NT2/D1 (cell line): Measurements from ENCODE around the gene ZACN.

Experiments used
- DNase-seq: peaks from one replicate; pipeline ENCODE4 v3.0.0-alpha.2; 2011; ENCODE audit warnings: low read depth, low spot score
- H3K27me3 ChIP-seq: 2 replicates; pipeline ENCODE4 v1.6.0; 2011; ENCODE audit warnings: mild to moderate bottlenecking; ENCODE audit not compliant: insufficient read length, insufficient read depth
- H3K36me3 ChIP-seq: 2 replicates; pipeline ENCODE4 v1.6.1; 2011; ENCODE audit warnings: mild to moderate bottlenecking, low read length, mixed read lengths; ENCODE audit not compliant: insufficient read depth, insufficient read length
- H3K4me1 ChIP-seq: 2 replicates; pipeline ENCODE4 v1.5.1; 2011; ENCODE audit not compliant: insufficient read depth, insufficient read length
- H3K4me3 ChIP-seq: 2 replicates; pipeline ENCODE4 v1.5.1; 2011; ENCODE audit warnings: low read depth; ENCODE audit not compliant: insufficient read length
- H3K9ac ChIP-seq: 2 replicates; pipeline ENCODE4 v1.6.0; 2011; ENCODE audit warnings: low read depth; ENCODE audit not compliant: insufficient read length
- H3K9me3 ChIP-seq: 2 replicates; pipeline ENCODE4 v1.5.1; 2011; ENCODE audit warnings: mild to moderate bottlenecking, low read length; ENCODE audit not compliant: insufficient read depth
- SUZ12 ChIP-seq: IDR thresholded peaks from 2 replicates; pipeline ENCODE4 v1.6.1; 2011; ENCODE audit not compliant: insufficient read length, insufficient read depth; ENCODE audit errors: extremely low read depth
- YY1 ChIP-seq: IDR thresholded peaks from 2 replicates; pipeline ENCODE4 v1.6.1; 2011; ENCODE audit not compliant: insufficient read length, insufficient read depth
- ZNF274 ChIP-seq: IDR thresholded peaks from 2 replicates; pipeline ENCODE4 v1.6.1; 2011; ENCODE audit warnings: mild to moderate bottlenecking, low read depth, low read length

ZACN gene

DNA sequence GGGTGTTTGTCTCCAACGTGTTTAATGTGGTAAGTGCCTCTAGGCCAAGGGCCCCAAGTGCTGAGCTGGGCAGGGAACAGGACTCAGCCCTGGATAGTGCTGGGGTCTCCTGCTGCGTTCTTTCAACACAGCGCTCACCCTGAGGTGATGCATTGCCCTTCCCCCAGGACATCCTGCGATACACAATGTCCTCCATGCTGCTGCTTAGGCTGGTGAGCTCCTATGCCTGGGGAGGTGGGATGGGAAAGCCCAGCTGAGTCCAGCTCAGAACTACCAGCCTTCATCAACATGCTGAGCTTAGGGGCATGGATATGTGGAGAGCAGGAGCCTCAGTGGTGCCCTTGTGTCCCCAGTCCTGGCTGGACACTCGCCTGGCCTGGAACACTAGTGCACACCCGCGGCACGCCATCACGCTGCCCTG is 563 bp downstream of the ZACN start:
- Histone ChIP-seq H3K27me3 (peaks cover 28% of the 10 kb centered on the region), H3K36me3 (peaks cover 33% of the 10 kb centered on the region), H3K9ac (peak overlapping the region; percentile 79), H3K9me3 (no peaks in the 10 kb centered on the region), H3K4me1 (peaks cover 51% of the 10 kb centered on the region), H3K4me3 (peak overlapping the region; percentile 10)
- no peak for TF ChIP-seq SUZ12
- no peak for TF ChIP-seq ZNF274
- no peak for TF ChIP-seq YY1
- DNase-seq = no peak

DNA sequence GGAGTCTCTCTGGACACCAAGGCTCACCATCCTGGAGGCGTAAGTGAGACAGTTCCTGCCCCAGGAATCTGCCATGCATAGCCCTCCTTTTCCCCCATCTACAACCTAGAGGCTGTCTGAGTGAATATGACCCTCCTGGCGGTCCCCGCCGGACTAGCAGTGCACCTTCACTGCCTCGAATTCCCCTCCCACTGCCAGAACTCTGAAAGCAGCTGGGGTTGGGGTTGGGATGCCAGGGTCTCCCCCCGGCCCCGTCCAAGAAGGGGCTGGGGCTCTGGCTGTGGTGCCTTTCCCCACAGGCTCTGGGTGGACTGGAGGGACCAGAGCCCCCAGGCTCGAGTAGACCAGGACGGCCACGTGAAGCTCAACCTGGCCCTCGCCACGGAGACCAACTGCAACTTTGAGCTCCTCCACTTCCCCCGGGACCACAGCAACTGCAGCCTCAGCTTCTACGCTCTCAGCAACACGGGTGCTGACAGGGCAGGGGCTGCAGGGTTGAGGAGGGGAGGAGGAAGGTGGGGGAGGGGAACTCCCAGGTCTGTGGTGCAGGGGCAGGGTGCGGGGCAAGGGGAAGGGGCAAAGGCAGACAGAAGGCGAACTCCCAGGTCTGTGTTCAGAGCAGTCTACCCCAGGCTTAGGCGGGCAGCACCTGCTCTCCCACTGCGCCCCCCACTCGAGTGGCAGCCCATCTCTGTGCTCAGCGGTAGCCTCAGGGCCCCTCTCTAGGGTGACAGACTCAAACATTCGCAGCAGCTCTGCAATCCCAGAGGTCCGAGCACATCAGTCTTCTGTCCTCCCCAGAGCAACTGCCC is 1.2 kb downstream of the ZACN start:
- no peak for DNase-seq
- Histone ChIP-seq H3K4me3 (peak overlapping the region; percentile 10), H3K36me3 (peaks cover 39% of the 10 kb centered on the region), H3K27me3 (peaks cover 21% of the 10 kb centered on the region), H3K9me3 (no peaks in the 10 kb centered on the region), H3K4me1 (peaks cover 47% of the 10 kb centered on the region), H3K9ac (peak overlapping the region; percentile 79)
- TF ChIP-seq SUZ12 (no peak), YY1 (no peak), ZNF274 (no peak)

DNA sequence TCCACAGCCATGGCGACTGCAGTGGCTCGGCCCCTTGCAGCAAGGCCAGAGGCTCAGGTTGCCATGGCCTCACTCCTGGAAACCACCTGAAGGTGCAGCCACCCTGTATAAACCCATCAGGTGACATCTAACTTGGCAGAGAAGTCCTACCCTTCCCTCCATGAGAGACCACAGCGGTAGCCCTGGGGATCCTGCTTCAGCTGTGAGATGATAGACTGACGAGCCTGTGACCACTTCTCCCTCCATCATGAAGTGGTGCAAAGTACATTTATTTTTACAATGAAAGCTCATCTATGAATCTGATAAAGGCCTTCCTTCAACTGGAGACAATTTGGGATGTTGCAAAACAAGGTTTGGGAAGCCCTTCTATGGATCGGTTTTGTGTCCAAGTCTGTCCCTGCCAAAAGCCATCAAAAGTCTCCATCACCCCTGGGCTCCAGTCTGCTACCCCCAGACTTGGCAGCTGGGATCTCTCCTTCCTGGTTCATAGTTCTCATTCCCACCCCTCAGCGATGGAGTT is 1.8 kb downstream of the ZACN start:
- Histone ChIP-seq H3K4me3 (no peak overlapping the region), H3K36me3 (peaks cover 45% of the 10 kb centered on the region), H3K27me3 (peaks cover 15% of the 10 kb centered on the region), H3K4me1 (peaks cover 43% of the 10 kb centered on the region), H3K9me3 (no peaks in the 10 kb centered on the region), H3K9ac (peak overlapping the region; percentile 79)
- TF ChIP-seq ZNF274 = no peak
- TF ChIP-seq SUZ12 = no peak
- TF ChIP-seq YY1 = no peak
- DNase-seq = no peak

DNA sequence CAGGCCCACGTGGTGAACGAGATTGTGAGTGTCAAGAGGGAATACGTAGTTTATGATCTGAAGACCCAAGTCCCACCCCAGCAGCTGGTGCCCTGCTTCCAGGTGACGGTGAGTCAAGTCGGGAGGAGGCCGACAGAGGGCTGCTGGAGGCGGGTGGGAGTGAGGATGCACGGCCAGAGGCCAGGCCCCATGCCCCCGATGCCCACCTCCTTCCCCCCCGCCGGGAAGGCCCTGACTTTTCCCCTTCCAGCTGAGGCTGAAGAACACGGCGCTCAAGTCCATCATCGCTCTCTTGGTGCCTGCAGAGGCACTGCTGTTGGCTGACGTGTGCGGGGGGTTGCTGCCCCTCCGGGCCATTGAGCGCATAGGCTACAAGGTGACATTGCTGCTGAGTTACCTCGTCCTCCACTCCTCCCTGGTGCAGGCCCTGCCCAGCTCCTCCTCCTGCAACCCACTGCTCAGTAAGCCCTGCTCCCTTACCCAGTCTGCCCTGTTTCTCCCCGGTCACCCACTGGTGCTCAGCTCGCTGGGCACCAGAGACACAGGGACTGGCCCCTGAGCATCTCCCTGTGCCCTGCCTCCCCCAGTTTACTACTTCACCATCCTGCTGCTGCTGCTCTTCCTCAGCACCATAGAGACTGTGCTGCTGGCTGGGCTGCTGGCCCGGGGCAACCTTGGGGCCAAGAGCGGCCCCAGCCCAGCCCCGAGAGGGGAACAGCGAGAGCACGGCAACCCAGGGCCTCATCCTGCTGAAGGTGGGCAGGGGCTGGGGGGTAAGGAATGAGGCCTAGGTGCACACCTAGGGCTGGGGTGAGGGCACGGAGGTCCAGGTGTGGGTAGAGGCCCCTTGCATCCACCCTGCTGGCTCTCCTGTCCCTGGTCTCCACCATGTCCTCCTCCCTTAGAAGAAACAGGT is 2.6 kb downstream of the ZACN start:
- H3K9ac ChIP-seq = no peak overlapping the region
- TF ChIP-seq ZNF274 (no peak), YY1 (no peak), SUZ12 (no peak)
- H3K27me3 ChIP-seq = peaks cover 8% of the 10 kb centered on the region
- no peak for DNase-seq
- H3K36me3 ChIP-seq = peaks cover 51% of the 10 kb centered on the region
- H3K4me3 ChIP-seq = no peak overlapping the region
- H3K4me1 ChIP-seq = peaks cover 41% of the 10 kb centered on the region
- H3K9me3 ChIP-seq = no peaks in the 10 kb centered on the region

DNA sequence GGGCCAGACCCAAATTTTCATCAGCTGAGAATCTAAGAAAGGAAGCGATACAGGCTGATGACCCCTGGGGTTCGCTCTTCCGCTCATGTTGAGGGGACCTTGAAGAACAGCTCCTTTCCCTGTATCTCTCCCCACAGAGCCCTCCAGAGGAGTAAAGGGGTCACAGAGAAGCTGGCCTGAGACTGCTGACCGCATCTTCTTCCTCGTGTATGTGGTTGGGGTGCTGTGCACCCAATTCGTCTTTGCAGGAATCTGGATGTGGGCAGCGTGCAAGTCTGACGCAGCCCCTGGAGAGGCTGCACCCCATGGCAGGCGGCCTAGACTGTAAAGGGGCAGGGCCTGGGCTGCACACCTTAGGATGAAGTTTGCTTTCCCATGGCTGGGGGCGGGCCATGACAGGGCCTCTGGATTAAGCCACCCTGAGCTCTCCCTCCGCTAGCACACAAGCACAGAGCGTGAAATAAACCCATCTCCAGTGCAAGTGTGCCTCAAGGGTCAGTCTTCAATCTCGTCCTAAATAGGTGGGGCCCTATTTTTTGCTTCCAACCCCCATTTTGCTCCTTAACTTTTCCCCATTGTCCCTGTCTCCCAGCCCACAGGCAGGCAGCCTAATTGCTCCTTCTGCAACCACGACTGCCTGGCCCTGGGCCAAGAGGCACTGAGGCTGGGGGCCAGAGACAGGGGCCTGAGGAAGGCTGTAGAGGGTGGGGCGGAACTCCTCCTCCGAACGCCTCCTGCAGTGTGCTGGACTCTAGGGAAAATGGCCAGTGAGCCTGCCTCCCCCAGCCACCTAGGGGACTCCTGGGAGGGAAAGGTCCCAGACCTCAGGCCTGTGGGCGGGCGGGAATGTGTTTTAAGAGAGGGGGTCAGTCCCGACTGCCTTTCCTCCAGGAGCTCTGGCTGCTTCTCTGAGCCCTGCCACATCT is 3.6 kb downstream of the ZACN start:
- Histone ChIP-seq H3K27me3 (no peaks in the 10 kb centered on the region), H3K36me3 (peaks cover 62% of the 10 kb centered on the region), H3K4me3 (no peak overlapping the region), H3K4me1 (peaks cover 33% of the 10 kb centered on the region), H3K9me3 (no peaks in the 10 kb centered on the region), H3K9ac (peak overlapping the region; percentile 22)
- TF ChIP-seq YY1 = no peak
- no peak for TF ChIP-seq SUZ12
- TF ChIP-seq ZNF274 = no peak
- no peak for DNase-seq

DNA sequence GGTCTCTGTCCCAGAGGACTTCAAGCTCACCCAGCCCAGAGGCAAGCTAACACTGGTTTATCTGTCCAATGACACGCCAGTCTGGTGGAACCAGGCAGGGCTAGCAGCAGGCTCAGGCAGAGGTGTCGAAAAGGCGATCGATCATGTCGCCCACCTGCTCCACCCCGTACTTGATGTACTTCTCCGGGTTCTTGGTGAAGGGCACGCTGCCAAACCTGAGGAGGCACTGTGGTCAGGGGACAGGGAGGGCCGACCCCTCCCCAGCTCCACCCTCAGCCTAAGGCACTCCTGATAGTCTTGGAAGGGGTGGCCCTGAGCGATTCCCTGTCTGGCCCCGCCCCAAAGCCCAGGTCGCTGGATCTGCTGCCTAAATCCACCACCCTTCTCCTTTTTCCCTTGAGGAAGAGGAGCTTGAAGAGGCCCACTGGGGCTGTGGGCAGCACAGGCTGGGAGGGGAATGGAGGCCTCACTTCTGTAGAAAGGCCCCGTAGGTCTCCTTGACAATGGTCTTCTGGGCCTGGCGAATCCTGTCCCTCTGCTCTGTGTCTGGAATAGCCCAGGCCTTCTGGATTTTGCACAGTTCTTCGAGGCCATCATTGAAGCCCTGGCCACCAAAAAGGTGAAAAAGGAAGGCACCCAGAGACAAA is 4.7 kb downstream of the ZACN start:
- no peaks in the 10 kb centered on the region for H3K9me3 ChIP-seq
- H3K4me1 ChIP-seq = peaks cover 33% of the 10 kb centered on the region
- no peaks in the 10 kb centered on the region for H3K27me3 ChIP-seq
- H3K4me3 ChIP-seq = no peak overlapping the region
- no peak for DNase-seq
- peak overlapping the region; percentile 22 for H3K9ac ChIP-seq
- no peak for TF ChIP-seq YY1
- no peak for TF ChIP-seq SUZ12
- no peak for TF ChIP-seq ZNF274
- H3K36me3 ChIP-seq = peaks cover 73% of the 10 kb centered on the region
